Measurements from ENCODE around the gene PDHX. TPM values are rescaled to one million over a fixed set of nuclear protein-coding genes. Genes with fewer than 3 reads are reported as not detected.

Gene PDHX
- total RNA-seq, 2 experiments from 2014 or later = 28.0 to 29.7 TPM

DNA sequence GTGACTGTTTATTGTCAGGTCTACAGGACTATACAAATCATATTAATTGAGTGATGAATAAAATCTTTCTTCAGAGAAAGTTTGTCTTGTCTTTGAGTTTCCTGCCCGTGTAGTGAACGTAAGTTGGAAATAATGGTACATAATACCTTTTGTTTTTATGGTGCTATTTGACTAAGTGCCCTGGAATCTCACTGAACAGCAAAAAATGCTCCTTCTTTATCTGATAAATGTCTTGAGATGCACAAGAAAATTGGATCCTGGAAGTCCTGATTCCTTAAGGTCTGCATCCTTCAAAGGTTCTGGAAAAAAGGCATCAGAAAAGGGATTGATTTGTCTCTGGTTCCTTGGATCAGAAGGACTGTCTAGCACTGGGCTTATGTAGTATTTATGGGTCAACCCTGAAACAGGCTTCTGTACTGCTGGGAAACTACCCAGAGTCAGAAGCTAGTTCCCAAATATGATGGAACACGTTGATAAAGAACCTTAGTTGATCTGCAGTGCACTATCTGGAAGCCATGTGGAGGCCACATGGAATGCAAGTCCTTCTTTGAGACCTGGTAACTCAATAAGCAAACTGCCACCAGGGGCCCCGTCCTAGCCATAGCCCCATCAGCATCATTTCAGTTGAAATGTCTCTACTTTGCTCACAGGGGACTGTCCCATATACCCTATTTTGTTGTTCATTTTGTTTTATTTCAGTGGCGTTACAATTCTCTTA, 122.0 kb downstream of the PDHX start:
- Mint-ChIP-seq H3K27me3 (peaks cover 18% of the 10 kb centered on the region), H3K27ac (no peak overlapping the region), H3K36me3 (ENCODE audit: low read depth) (peaks cover 26% of the 10 kb centered on the region), H3K4me3 (no peak overlapping the region), H3K4me1 (peaks cover 76% of the 10 kb centered on the region), H3K9me3 (peaks cover 12% of the 10 kb centered on the region)
- DNase-seq = no peak
- ChIA-PET POLR2A (no interaction called here), CTCF (no interaction called here)

DNA sequence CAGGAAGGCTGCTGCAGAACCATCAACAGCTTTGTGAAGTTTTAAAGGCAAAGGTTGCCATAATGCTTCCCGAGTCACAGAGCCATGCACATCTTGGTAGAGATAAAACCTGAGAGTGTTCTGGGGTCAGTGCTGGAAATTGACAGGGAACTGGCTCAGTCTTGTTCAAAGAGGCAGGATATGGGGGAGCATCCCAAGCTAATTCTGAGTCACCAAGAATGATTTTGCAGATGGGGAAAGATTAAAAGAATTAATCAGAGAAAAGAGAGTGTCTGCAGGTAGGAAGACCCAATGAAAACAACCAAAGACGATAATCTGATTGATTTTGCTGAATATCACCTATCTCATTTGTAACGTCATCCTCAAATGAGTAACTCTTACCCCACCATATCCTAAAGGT, 122.7 kb downstream of the PDHX start:
- Mint-ChIP-seq H3K9me3 (peaks cover 12% of the 10 kb centered on the region), H3K4me3 (no peak overlapping the region), H3K4me1 (peaks cover 71% of the 10 kb centered on the region), H3K36me3 (ENCODE audit: low read depth) (peaks cover 22% of the 10 kb centered on the region), H3K27me3 (peaks cover 18% of the 10 kb centered on the region), H3K27ac (no peak overlapping the region)
- CTCF ChIA-PET = interaction anchor here (0.6 kb wide), 1 partner anchor 26 kb away, joined by 4 read pairs; no protein-coding TSS in a partner anchor
- POLR2A ChIA-PET = interaction anchor here (0.6 to 1.1 kb wide), 3 partner anchors 9 to 102 kb away, joined by 3 to 4 read pairs (median 3); no protein-coding TSS in a partner anchor
- DNase-seq = no peak

DNA sequence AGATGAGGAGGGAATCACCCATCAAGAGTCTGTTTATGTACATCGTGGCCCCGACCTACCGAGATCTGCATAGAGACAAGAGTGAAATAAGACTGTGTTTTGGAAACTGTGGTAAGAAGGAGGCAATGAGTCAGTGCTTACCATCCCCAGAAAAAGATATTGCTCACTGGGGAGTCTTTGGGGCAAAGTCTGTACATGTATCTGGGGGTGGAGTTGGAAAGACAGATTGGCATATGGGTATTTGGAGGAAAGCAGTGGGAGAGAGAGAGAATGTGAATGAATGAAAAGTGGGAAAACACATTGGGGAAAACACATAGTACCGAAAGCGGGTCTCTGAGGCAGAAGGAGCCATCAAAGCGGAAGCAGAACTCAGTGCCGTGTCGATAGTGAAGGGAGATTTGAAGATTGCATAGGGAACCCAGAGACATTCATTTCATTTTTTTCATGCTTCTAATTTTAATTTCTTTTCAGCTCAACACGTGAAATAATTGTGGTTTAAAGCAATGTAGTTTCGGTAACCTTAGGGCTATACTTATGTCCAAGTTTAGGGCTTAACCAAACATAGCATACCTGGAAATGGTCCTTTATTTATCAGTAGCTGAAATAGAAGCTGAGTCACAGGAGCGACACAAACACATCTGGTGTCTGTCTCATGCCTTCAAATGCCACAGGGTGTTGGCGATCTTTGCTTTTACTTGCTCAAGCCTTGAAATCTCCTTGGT, 124.0 kb downstream of the PDHX start:
- peak; percentile 74 for DNase-seq
- Mint-ChIP-seq H3K36me3 (ENCODE audit: low read depth) (peaks cover 20% of the 10 kb centered on the region), H3K4me3 (peak overlapping the region; percentile 82), H3K9me3 (peaks cover 11% of the 10 kb centered on the region), H3K27me3 (peaks cover 13% of the 10 kb centered on the region), H3K27ac (peak overlapping the region; percentile 99), H3K4me1 (peaks cover 75% of the 10 kb centered on the region)
- ChIA-PET POLR2A (interaction anchor here (0.6 to 2.6 kb wide), 31 partner anchors 8 to 196 kb away, joined by 3 to 38 read pairs (median 5); partner anchors contain the start of gene CD44), CTCF (interaction anchor here (1.0 to 2.4 kb wide), 5 partner anchors 10 to 195 kb away, joined by 3 to 18 read pairs (median 3); no protein-coding TSS in a partner anchor)

GRCh38 chr11:35041070-35041554, 124.7 kb downstream of the PDHX start:
- CTCF ChIA-PET = interaction anchor here (1.0 to 2.4 kb wide), 5 partner anchors 11 to 194 kb away, joined by 3 to 18 read pairs (median 3); no protein-coding TSS in a partner anchor
- Mint-ChIP-seq H3K9me3 (peaks cover 8% of the 10 kb centered on the region), H3K4me3 (peak overlapping the region; percentile 82), H3K27ac (peak overlapping the region; percentile 99), H3K4me1 (peaks cover 78% of the 10 kb centered on the region), H3K27me3 (peaks cover 13% of the 10 kb centered on the region), H3K36me3 (ENCODE audit: low read depth) (peaks cover 19% of the 10 kb centered on the region)
- POLR2A ChIA-PET = interaction anchor here (0.6 to 2.6 kb wide), 33 partner anchors 8 to 195 kb away, joined by 3 to 38 read pairs (median 5); partner anchors contain the start of gene CD44
- no peak for DNase-seq

GRCh38 chr11:35042224-35042623, 125.8 kb downstream of the PDHX start:
- ChIA-PET CTCF (interaction anchor here (2.4 kb wide), 1 partner anchor 12 kb away, joined by 18 read pairs; no protein-coding TSS in a partner anchor), POLR2A (interaction anchor here (0.7 to 2.6 kb wide), 5 partner anchors 12 to 194 kb away, joined by 3 to 38 read pairs (median 16); no protein-coding TSS in a partner anchor)
- Mint-ChIP-seq H3K9me3 (peaks cover 6% of the 10 kb centered on the region), H3K36me3 (ENCODE audit: low read depth) (peaks cover 22% of the 10 kb centered on the region), H3K27ac (no peak overlapping the region), H3K4me1 (peaks cover 80% of the 10 kb centered on the region), H3K4me3 (no peak overlapping the region), H3K27me3 (peaks cover 10% of the 10 kb centered on the region)
- DNase-seq = no peak

DNA sequence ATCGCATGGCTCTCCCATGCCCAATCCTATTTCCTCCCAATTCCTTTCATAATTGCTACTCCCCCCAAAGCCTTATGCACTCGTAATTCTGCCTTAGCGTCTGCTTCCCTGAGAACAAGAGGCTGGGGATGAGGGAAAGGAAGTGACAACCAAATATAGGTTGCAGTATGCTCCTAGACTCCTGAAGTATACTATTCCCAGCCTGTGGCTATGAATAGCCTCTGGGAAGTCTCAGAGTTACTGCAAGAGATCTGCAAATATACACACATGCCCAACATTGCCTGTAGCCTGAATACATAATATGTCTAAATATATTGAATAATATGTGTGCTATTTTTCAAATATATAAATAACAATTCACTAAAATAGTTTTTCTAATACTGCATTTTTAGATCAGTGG, 126.5 kb downstream of the PDHX start:
- Mint-ChIP-seq H3K36me3 (ENCODE audit: low read depth) (peaks cover 21% of the 10 kb centered on the region), H3K4me3 (no peak overlapping the region), H3K27ac (no peak overlapping the region), H3K27me3 (peaks cover 7% of the 10 kb centered on the region), H3K9me3 (peaks cover under 1% of the 10 kb centered on the region), H3K4me1 (peaks cover 81% of the 10 kb centered on the region)
- POLR2A ChIA-PET = interaction anchor here (1.4 to 5.2 kb wide), 3 partner anchors 12 to 104 kb away, joined by 4 to 41 read pairs (median 16); no protein-coding TSS in a partner anchor
- CTCF ChIA-PET = interaction anchor here (1.6 kb wide), 1 partner anchor 25 kb away, joined by 4 read pairs; no protein-coding TSS in a partner anchor
- DNase-seq = no peak

- Mint-ChIP-seq H3K4me1 (peaks cover 82% of the 10 kb centered on the region), H3K27me3 (peaks cover 4% of the 10 kb centered on the region), H3K9me3 (peaks cover 5% of the 10 kb centered on the region), H3K36me3 (ENCODE audit: low read depth) (peaks cover 27% of the 10 kb centered on the region), H3K4me3 (no peak overlapping the region), H3K27ac (no peak overlapping the region)
- DNase-seq = no peak
- ChIA-PET POLR2A (interaction anchor here (1.0 to 5.2 kb wide), 7 partner anchors 13 to 122 kb away, joined by 3 to 41 read pairs (median 4); partner anchors contain the start of gene CD44), CTCF (interaction anchor here (1.6 kb wide), 2 partner anchors 24 to 96 kb away, joined by 4 to 5 read pairs; partner anchors contain the start of gene CD44)
Observed at GRCh38 chr11:35043936-35044335, 127.5 kb downstream of the PDHX start.

- Mint-ChIP-seq H3K36me3 (ENCODE audit: low read depth) (peaks cover 37% of the 10 kb centered on the region), H3K27me3 (peaks cover 4% of the 10 kb centered on the region), H3K4me3 (peak overlapping the region; percentile 68), H3K4me1 (peaks cover 83% of the 10 kb centered on the region), H3K27ac (peak overlapping the region; percentile 93), H3K9me3 (peaks cover 16% of the 10 kb centered on the region)
- POLR2A ChIA-PET = interaction anchor here (0.6 to 5.2 kb wide), 19 partner anchors 11 to 191 kb away, joined by 3 to 41 read pairs (median 4); partner anchors contain the start of gene CD44
- peak; percentile 82 for DNase-seq
- CTCF ChIA-PET = interaction anchor here (0.8 to 1.8 kb wide), 6 partner anchors 13 to 119 kb away, joined by 3 to 8 read pairs (median 4); partner anchors contain the start of gene CD44
Observed at GRCh38 chr11:35045236-35045820, 128.9 kb downstream of the PDHX start.

Other genes with a start within 250 kb of the PDHX start
- gene APIP, start 239 bp upstream of the PDHX start, total RNA-seq = 10 to 100 TPM; 21.9 to 25.5 TPM
- gene CD44, start 222.6 kb downstream of the PDHX start, total RNA-seq = 100 to 1,000 TPM; 634 to 645 TPM